ENCODE data around the gene TRIML1. TPM values are rescaled to one million over a fixed set of nuclear protein-coding genes. Genes with fewer than 3 reads are reported as not detected.

Gene TRIML1
- total and polyA plus RNA-seq, 2 experiments from 2014 or later, result not detected

DNA sequence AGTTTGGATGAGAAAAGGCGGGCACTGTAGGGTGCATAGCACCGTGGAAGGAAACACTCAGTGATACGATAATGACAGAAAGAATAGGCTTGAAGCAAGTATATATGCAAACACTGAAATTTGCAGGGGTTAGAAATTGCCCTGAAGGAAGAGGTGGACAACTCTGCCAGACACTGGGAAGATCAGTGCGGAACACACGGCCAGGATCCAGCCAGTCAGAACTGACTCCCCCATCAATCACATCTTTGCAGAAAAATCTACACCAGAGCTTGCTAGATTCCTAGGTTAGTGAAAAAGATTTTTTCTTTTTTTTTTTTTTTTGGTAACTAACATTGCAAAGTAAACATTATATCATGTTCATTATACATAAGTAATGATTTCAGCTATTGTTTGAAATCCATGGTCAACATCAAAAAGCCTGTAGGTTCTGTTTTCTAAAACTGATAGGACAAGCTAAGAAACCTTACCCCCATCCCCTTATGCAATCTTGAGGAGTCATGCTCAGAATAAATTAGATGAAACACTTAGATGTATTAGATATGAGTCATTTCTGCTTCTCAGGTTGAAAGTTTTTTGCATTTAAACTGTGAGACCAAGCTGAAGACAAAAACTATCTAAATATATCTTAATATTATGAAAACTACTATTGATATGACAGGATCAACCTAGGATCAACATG lies 38.9 kb downstream of the TRIML1 start:
- Histone ChIP-seq H3K79me2 (no peaks in the 10 kb centered on the region), H3K36me3 (replicated peaks; ENCODE audit: insufficient read depth, low read depth) (no peaks in the 10 kb centered on the region), H2AFZ (no peak overlapping the region), H4K20me1 (ENCODE audit: insufficient read depth, poor library complexity, severe bottlenecking) (no peaks in the 10 kb centered on the region), H3K27me3 (no peaks in the 10 kb centered on the region), H3K9me2 (replicated peaks; ENCODE audit: insufficient read depth) (no peaks in the 10 kb centered on the region), H3K9me3 (ENCODE audit: low read depth) (no peaks in the 10 kb centered on the region), H3K4me1 (ENCODE audit: insufficient read depth) (no peaks in the 10 kb centered on the region), H3K4me3 (no peak overlapping the region), H3K27ac (no peak overlapping the region), H3K4me2 (no peak overlapping the region)
- TF ChIP-seq CTCF (IDR thresholded peaks at IDR 0.05; ENCODE audit: poor library complexity), result no peak
- no peak for TF ChIP-seq EZH2 (IDR thresholded peaks at IDR 0.05; ENCODE audit: borderline replicate concordance)
- no peak for TF ChIP-seq EZH2phosphoT487 (IDR thresholded peaks at IDR 0.05; ENCODE audit: low read depth, severe bottlenecking, unreplicated experiment)
- no peak for DNase-seq (ENCODE audit: low spot score)
- WGBS (ENCODE audit: low lambda C conversion rate, missing lambda C conversion rate), result 81% methylated on average over 5 of the region's 5 CpGs

DNA sequence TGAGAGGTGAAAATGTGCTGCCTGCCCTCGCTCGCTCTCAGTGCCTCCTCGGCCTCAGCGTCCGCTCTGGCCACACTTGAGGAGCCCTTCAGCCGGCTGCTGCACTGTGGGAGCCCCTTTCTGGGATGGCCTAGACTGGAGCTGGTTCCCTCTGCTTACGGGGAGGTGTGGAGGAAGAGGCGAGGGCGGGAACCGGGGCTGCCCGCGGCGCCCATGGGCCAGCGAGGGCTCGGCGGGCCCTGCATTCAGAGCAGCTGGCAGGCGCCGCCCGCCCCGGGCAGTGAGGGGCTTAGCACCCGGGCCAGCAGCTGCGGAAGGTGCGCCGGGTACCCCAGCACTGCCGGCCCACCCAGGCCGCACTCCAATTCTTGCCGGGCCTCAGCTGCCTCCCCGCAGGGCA lies 39.6 kb downstream of the TRIML1 start:
- Histone ChIP-seq H3K27ac (no peak overlapping the region), H3K36me3 (replicated peaks; ENCODE audit: insufficient read depth, low read depth) (no peaks in the 10 kb centered on the region), H3K4me2 (no peak overlapping the region), H3K4me3 (no peak overlapping the region), H3K9me2 (replicated peaks; ENCODE audit: insufficient read depth) (no peaks in the 10 kb centered on the region), H3K27me3 (no peaks in the 10 kb centered on the region), H2AFZ (no peak overlapping the region), H3K79me2 (no peaks in the 10 kb centered on the region), H3K9me3 (ENCODE audit: low read depth) (no peaks in the 10 kb centered on the region), H4K20me1 (ENCODE audit: insufficient read depth, poor library complexity, severe bottlenecking) (no peaks in the 10 kb centered on the region), H3K4me1 (ENCODE audit: insufficient read depth) (no peaks in the 10 kb centered on the region)
- DNase-seq (ENCODE audit: low spot score), result no peak
- TF ChIP-seq CTCF (IDR thresholded peaks at IDR 0.05; ENCODE audit: poor library complexity) (no peak), EZH2phosphoT487 (IDR thresholded peaks at IDR 0.05; ENCODE audit: low read depth, severe bottlenecking, unreplicated experiment) (no peak), EZH2 (IDR thresholded peaks at IDR 0.05; ENCODE audit: borderline replicate concordance) (no peak)
- WGBS (ENCODE audit: low lambda C conversion rate, missing lambda C conversion rate), result 97% methylated on average over 18 of the region's 28 CpGs

DNA sequence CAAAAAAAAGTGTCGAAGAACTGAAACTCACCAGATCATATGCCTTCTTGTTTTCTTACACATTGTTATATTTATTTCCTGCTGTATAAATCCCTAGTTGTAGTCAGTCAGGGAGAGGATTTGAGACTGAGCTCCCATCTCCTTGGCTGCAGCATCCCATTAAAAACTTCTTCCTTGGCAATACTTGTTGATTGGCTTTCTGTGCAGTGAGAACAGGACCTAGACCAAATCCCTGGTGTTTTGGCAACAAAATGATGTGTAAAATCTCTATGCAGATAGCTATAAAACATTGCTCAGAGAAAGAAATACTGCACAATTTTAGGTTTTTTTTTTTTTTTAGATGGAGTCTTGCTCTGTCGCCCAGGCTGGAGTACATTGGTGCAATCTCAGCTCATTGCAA lies 47.9 kb downstream of the TRIML1 start:
- no peak overlapping the region for H3K27ac ChIP-seq
- DNase-seq (ENCODE audit: low spot score), result no peak

More for the DNA sequence above, 47.9 kb downstream of the TRIML1 start:
- Histone ChIP-seq H3K36me3 (replicated peaks; ENCODE audit: insufficient read depth, low read depth) (no peaks in the 10 kb centered on the region), H3K27me3 (no peaks in the 10 kb centered on the region), H4K20me1 (ENCODE audit: insufficient read depth, poor library complexity, severe bottlenecking) (no peaks in the 10 kb centered on the region), H3K79me2 (no peaks in the 10 kb centered on the region), H3K4me2 (no peak overlapping the region), H3K4me1 (ENCODE audit: insufficient read depth) (no peaks in the 10 kb centered on the region), H3K4me3 (no peak overlapping the region), H2AFZ (no peak overlapping the region), H3K9me3 (ENCODE audit: low read depth) (no peaks in the 10 kb centered on the region), H3K9me2 (replicated peaks; ENCODE audit: insufficient read depth) (no peaks in the 10 kb centered on the region)
- TF ChIP-seq CTCF (IDR thresholded peaks at IDR 0.05; ENCODE audit: poor library complexity), result no peak
- no peak for TF ChIP-seq EZH2phosphoT487 (IDR thresholded peaks at IDR 0.05; ENCODE audit: low read depth, severe bottlenecking, unreplicated experiment)
- TF ChIP-seq EZH2 (IDR thresholded peaks at IDR 0.05; ENCODE audit: borderline replicate concordance), result no peak
- 98% methylated on average over 2 of the region's 2 CpGs for WGBS (ENCODE audit: low lambda C conversion rate, missing lambda C conversion rate)

Measured in hepatocyte (in vitro differentiated cells).